HepG2 (cell line): ENCODE measurements around the gene STAT4. TPM values are rescaled to one million over a fixed set of nuclear protein-coding genes. Genes with fewer than 3 reads are reported as not detected.
A peak's percentile ranks its signal among the peaks of the same experiment; 100 is the strongest.

Experiments used
- DPF2 ChIP-seq: sonication (generic); formaldehyde crosslinking; IDR thresholded peaks from 2 replicates; pipeline ENCODE4 v1.4.0; 2020; ENCODE audit warnings: mild to moderate bottlenecking, low read depth, missing genetic modification reagents, borderline replicate concordance
- ETV5 ChIP-seq: IDR thresholded peaks from 2 replicates; pipeline ENCODE4 v1.6.1; 2018; ENCODE audit warnings: missing biosample characterization, missing genetic modification reagents, inconsistent platforms, borderline replicate concordance
- HNRNPLL ChIP-seq: fragments of 200-400 bp; formaldehyde crosslinking; IDR thresholded peaks from 2 replicates; pipeline ENCODE4 v1.6.1; 2017; ENCODE audit warnings: mild to moderate bottlenecking, low read depth, low read length; ENCODE audit not compliant: poor library complexity, severe bottlenecking
- NKX3-1 ChIP-seq: sonication (generic); formaldehyde crosslinking; IDR thresholded peaks from 2 replicates; pipeline ENCODE4 v1.5.0; 2020; ENCODE audit warnings: missing genetic modification reagents
- POLR2AphosphoS2 ChIP-seq: IDR thresholded peaks from 2 replicates; pipeline ENCODE4 v1.6.1; 2011; ENCODE audit warnings: low read depth, low read length, improper control_type of control experiment
- SIX1 ChIP-seq: sonication (generic); formaldehyde crosslinking; IDR thresholded peaks from 2 replicates; pipeline ENCODE4 v1.4.0; 2020; ENCODE audit warnings: missing genetic modification reagents, borderline replicate concordance
- SRSF1 ChIP-seq: fragments of 200-400 bp; formaldehyde crosslinking; optimal IDR thresholded peaks from 2 replicates; pipeline ENCODE3; 2017; ENCODE audit warnings: mild to moderate bottlenecking, low read depth, low read length, moderate library complexity
- TMF1 ChIP-seq: sonication (generic); formaldehyde crosslinking; IDR thresholded peaks from 2 replicates; pipeline ENCODE4 v1.8.1; 2022; ENCODE audit warnings: low read depth, missing genetic modification reagents
- ZNF350 ChIP-seq: sonication (generic); formaldehyde crosslinking; IDR thresholded peaks from 2 replicates; pipeline ENCODE4 v1.4.0; 2020; ENCODE audit warnings: mild to moderate bottlenecking, low read depth, missing genetic modification reagents, borderline replicate concordance
- ZNF713 ChIP-seq: sonication (generic); formaldehyde crosslinking; IDR thresholded peaks from 2 replicates; pipeline ENCODE4 v1.4.0; 2020; ENCODE audit warnings: mild to moderate bottlenecking, missing genetic modification reagents
- polyA plus RNA-seq, 8 experiments: library from polyadenylated mRNA; depleted of rRNA in 3 of 8; stranded (reverse) in 7 of 8; unstranded in 1 of 8; fragments of >200 nt; fragmentation: Illumina TruSeq in 4 of 8; extraction: Trizol in 4 of 8; gene quantifications; 2 replicates each; pipeline versions ENCODE4 v1.2.1 to v1.2.3, GENCODE V29; 2011 to 2016; ENCODE audit warnings: low read depth in 4 of 8, missing spikeins in 1 of 8, mixed read lengths in 1 of 8; ENCODE audit not compliant: insufficient read depth in 1 of 8
- total RNA-seq, 5 experiments: library from RNA; depleted of rRNA; stranded (reverse); fragments of >200 nt; fragmentation: Illumina TruSeq; extraction: Trizol; gene quantifications; 2 replicates each; pipeline ENCODE4 v1.2.3, GENCODE V29; 2016; ENCODE audit warnings: low read depth in 1 of 5
- TF ChIP-seq, protein P1 (sequence below): sonication (generic); formaldehyde crosslinking; IDR thresholded peaks from 2 replicates; pipeline ENCODE4 v1.5.1; 2020; ENCODE audit warnings: missing genetic modification reagents, mild to moderate bottlenecking, borderline replicate concordance
- TF ChIP-seq, protein P2 (sequence below): sonication (generic); formaldehyde crosslinking; IDR thresholded peaks from 2 replicates; pipeline ENCODE4 v1.8.1; 2022; ENCODE audit warnings: low read depth, mild to moderate bottlenecking, missing genetic modification reagents
- TF ChIP-seq, protein P3 (sequence below): IDR thresholded peaks from 2 replicates; pipeline ENCODE4 v1.6.1; 2016
- TF ChIP-seq, protein P4 (sequence below): sonication (generic); formaldehyde crosslinking; IDR thresholded peaks from 2 replicates; pipeline ENCODE4 v1.8.1; 2022; ENCODE audit warnings: mild to moderate bottlenecking, missing genetic modification reagents
- TF ChIP-seq, protein P5 (sequence below): IDR thresholded peaks from 2 replicates; pipeline ENCODE4 v1.6.1; 2016; ENCODE audit warnings: missing compliant biosample characterization, missing genetic modification reagents, borderline replicate concordance
- TF ChIP-seq, protein P6 (sequence below): sonication (generic); formaldehyde crosslinking; conservative IDR thresholded peaks from 2 replicates; pipeline ENCODE4 v1.8.0; 2022; ENCODE audit warnings: missing genetic modification reagents

Gene STAT4
- total and polyA plus RNA-seq, 2 of the 13 experiments (the other 11 are each of a cell fraction or from before 2014, with no cell fraction given) = 0.37 TPM; not detected in 1

DNA sequence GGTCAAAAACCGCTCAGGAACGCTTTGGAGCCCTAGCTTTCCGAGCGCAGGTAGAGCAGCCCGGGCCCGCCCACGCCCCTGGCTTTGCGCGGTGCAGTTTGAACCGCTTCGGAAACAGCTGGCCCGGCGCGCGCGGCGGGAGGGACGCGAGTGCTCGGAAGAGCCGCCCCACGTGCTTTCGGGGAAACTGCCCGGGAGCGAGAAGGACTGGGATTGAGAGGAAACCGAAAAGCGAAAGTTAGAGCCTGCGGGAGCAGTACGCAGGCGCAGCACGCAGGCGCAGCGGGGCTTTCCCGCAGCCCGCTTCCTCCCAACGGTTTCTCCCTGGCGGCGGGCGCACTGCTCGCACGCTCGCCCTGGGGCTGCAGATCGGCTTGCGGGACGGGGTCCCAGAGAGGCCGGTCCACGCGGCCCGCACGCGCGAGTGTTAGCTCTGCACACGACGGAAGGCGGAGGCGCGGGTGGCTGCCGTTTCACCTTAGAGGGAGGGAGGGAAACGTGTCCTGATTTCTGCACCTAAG, 130.5 kb downstream of the STAT4 start (continued):
- TF ChIP-seq, protein P1, sequence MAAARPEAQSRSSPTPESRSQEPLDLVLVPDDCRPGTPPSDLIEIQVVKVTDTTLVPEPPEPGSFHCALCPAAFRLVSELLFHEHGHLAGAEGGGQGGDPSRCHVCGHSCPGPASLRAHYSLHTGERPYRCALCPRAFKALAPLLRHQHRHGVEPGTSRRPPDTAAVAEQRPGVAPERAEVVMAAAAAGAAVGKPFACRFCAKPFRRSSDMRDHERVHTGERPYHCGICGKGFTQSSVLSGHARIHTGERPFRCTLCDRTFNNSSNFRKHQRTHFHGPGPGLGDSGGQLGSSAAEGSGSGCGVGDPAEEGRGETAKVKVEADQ (CRISPR knock-in tag) = peak; percentile 99
- TF ChIP-seq SIX1 (CRISPR knock-in tag) (peak; percentile 76), ETV5 (CRISPR knock-in tag) (peak; percentile 99), HNRNPLL (peak; percentile 95), ZNF713 (peak; percentile 98), SRSF1 (peak; percentile 100), ZNF350 (CRISPR knock-in tag) (peak; percentile 100), TMF1 (peak; percentile 99), DPF2 (CRISPR knock-in tag) (no peak), POLR2AphosphoS2 (no peak), NKX3-1 (CRISPR knock-in tag) (peak; percentile 99)
- TF ChIP-seq, protein P2, sequence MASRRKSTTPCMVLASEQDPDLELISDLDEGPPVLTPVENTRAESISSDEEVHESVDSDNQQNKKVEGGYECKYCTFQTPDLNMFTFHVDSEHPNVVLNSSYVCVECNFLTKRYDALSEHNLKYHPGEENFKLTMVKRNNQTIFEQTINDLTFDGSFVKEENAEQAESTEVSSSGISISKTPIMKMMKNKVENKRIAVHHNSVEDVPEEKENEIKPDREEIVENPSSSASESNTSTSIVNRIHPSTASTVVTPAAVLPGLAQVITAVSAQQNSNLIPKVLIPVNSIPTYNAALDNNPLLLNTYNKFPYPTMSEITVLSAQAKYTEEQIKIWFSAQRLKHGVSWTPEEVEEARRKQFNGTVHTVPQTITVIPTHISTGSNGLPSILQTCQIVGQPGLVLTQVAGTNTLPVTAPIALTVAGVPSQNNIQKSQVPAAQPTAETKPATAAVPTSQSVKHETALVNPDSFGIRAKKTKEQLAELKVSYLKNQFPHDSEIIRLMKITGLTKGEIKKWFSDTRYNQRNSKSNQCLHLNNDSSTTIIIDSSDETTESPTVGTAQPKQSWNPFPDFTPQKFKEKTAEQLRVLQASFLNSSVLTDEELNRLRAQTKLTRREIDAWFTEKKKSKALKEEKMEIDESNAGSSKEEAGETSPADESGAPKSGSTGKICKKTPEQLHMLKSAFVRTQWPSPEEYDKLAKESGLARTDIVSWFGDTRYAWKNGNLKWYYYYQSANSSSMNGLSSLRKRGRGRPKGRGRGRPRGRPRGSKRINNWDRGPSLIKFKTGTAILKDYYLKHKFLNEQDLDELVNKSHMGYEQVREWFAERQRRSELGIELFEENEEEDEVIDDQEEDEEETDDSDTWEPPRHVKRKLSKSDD = peak; percentile 95
- TF ChIP-seq, protein P3, sequence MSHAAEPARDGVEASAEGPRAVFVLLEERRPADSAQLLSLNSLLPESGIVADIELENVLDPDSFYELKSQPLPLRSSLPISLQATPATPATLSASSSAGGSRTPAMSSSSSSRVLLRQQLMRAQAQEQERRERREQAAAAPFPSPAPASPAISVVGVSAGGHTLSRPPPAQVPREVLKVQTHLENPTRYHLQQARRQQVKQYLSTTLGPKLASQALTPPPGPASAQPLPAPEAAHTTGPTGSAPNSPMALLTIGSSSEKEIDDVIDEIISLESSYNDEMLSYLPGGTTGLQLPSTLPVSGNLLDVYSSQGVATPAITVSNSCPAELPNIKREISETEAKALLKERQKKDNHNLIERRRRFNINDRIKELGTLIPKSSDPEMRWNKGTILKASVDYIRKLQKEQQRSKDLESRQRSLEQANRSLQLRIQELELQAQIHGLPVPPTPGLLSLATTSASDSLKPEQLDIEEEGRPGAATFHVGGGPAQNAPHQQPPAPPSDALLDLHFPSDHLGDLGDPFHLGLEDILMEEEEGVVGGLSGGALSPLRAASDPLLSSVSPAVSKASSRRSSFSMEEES = peak; percentile 100
- TF ChIP-seq, protein P4, sequence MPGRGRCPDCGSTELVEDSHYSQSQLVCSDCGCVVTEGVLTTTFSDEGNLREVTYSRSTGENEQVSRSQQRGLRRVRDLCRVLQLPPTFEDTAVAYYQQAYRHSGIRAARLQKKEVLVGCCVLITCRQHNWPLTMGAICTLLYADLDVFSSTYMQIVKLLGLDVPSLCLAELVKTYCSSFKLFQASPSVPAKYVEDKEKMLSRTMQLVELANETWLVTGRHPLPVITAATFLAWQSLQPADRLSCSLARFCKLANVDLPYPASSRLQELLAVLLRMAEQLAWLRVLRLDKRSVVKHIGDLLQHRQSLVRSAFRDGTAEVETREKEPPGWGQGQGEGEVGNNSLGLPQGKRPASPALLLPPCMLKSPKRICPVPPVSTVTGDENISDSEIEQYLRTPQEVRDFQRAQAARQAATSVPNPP = peak; percentile 99
- TF ChIP-seq, protein P5, sequence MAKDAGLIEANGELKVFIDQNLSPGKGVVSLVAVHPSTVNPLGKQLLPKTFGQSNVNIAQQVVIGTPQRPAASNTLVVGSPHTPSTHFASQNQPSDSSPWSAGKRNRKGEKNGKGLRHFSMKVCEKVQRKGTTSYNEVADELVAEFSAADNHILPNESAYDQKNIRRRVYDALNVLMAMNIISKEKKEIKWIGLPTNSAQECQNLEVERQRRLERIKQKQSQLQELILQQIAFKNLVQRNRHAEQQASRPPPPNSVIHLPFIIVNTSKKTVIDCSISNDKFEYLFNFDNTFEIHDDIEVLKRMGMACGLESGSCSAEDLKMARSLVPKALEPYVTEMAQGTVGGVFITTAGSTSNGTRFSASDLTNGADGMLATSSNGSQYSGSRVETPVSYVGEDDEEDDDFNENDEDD = peak; percentile 100
- TF ChIP-seq, protein P6, sequence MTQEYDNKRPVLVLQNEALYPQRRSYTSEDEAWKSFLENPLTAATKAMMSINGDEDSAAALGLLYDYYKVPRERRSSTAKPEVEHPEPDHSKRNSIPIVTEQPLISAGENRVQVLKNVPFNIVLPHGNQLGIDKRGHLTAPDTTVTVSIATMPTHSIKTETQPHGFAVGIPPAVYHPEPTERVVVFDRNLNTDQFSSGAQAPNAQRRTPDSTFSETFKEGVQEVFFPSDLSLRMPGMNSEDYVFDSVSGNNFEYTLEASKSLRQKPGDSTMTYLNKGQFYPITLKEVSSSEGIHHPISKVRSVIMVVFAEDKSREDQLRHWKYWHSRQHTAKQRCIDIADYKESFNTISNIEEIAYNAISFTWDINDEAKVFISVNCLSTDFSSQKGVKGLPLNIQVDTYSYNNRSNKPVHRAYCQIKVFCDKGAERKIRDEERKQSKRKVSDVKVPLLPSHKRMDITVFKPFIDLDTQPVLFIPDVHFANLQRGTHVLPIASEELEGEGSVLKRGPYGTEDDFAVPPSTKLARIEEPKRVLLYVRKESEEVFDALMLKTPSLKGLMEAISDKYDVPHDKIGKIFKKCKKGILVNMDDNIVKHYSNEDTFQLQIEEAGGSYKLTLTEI (CRISPR knock-in tag) = peak; percentile 92
